Astrocyte (in vitro differentiated cells and primary cell): ENCODE results near the gene TMEM178B. TPM values are rescaled to one million over a fixed set of nuclear protein-coding genes. Genes with fewer than 3 reads are reported as not detected.

ENCODE experiments used
- DNase-seq: peaks from one replicate; pipeline ENCODE4 v3.0.0-alpha.2; 2010; ENCODE audit warnings: low read depth
- FAIRE-seq: peaks from 2 replicates; lab custom pipeline; 2011; peaks lifted over from hg19 to GRCh38; lab: Jason Lieb, UNC
- H2AFZ ChIP-seq: 2 replicates; pipeline ENCODE4 v1.6.0; 2012; ENCODE audit warnings: low read depth, low read length, inconsistent platforms
- H3K27ac ChIP-seq: 2 replicates; pipeline ENCODE4 v1.5.1; 2011; ENCODE audit warnings: low read depth, low read length, inconsistent platforms
- H3K27me3 ChIP-seq: 2 replicates; pipeline ENCODE4 v1.6.0; 2011; ENCODE audit warnings: low read length, inconsistent platforms; ENCODE audit not compliant: insufficient read depth
- H3K36me3 ChIP-seq: 2 replicates; pipeline ENCODE4 v1.5.1; 2011; ENCODE audit warnings: low read length, inconsistent platforms; ENCODE audit not compliant: insufficient read depth
- H3K4me1 ChIP-seq: 2 replicates; pipeline ENCODE4 v1.5.1; 2011; ENCODE audit warnings: low read length, inconsistent platforms; ENCODE audit not compliant: insufficient read depth
- H3K4me2 ChIP-seq: 2 replicates; pipeline ENCODE4 v1.6.0; 2012; ENCODE audit warnings: low read length, inconsistent platforms
- H3K4me3 ChIP-seq: 2 replicates; pipeline ENCODE4 v1.5.1; 2011; ENCODE audit warnings: low read depth, mild to moderate bottlenecking, low read length, inconsistent platforms; ENCODE audit not compliant: insufficient read depth
- H3K79me2 ChIP-seq: 2 replicates; pipeline ENCODE4 v1.6.0; 2012; ENCODE audit warnings: mild to moderate bottlenecking, low read length, inconsistent platforms; ENCODE audit not compliant: insufficient read depth
- H3K9ac ChIP-seq: 2 replicates; pipeline ENCODE4 v1.6.0; 2012; ENCODE audit warnings: mild to moderate bottlenecking, low read length, inconsistent platforms
- H3K9me3 ChIP-seq: 2 replicates; pipeline ENCODE4 v1.5.1; 2012; ENCODE audit warnings: low read depth, mild to moderate bottlenecking, low read length, inconsistent platforms; ENCODE audit not compliant: insufficient read depth
- H4K20me1 ChIP-seq: 2 replicates; pipeline ENCODE4 v1.6.0; 2012; ENCODE audit warnings: low read length, inconsistent platforms; ENCODE audit not compliant: insufficient read depth
- H3K27ac Mint-ChIP-seq: one replicate; pipeline ENCODE4 v1.8.0; 2021; ENCODE audit warnings: mild to moderate bottlenecking, mixed read lengths; ENCODE audit not compliant: unreplicated experiment
- H3K27me3 Mint-ChIP-seq: one replicate; pipeline ENCODE4 v1.8.0; 2021; ENCODE audit warnings: low read depth, mixed read lengths; ENCODE audit not compliant: unreplicated experiment
- H3K36me3 Mint-ChIP-seq: one replicate; pipeline ENCODE4 v1.8.0; 2021; ENCODE audit warnings: low read depth, mixed read lengths; ENCODE audit not compliant: unreplicated experiment
- H3K4me1 Mint-ChIP-seq: one replicate; pipeline ENCODE4 v1.8.0; 2021; ENCODE audit warnings: low read depth, mixed read lengths; ENCODE audit not compliant: unreplicated experiment
- H3K4me3 Mint-ChIP-seq: one replicate; pipeline ENCODE4 v1.8.0; 2021; ENCODE audit warnings: mild to moderate bottlenecking, moderate library complexity, mixed read lengths; ENCODE audit not compliant: unreplicated experiment
- H3K9me3 Mint-ChIP-seq: one replicate; pipeline ENCODE4 v1.8.0; 2021; ENCODE audit warnings: mild to moderate bottlenecking, mixed read lengths; ENCODE audit not compliant: unreplicated experiment
- CTCF ChIP-seq: IDR thresholded peaks from 2 replicates; pipeline ENCODE4 v1.5.1; 2011; ENCODE audit warnings: low read depth, mild to moderate bottlenecking, inconsistent platforms, low read length, moderate library complexity; ENCODE audit not compliant: insufficient read depth
- EZH2 ChIP-seq: IDR thresholded peaks from 2 replicates; pipeline ENCODE4 v1.6.1; 2012; ENCODE audit warnings: mild to moderate bottlenecking, low read length, inconsistent platforms; ENCODE audit not compliant: insufficient read depth
- total RNA-seq: library from RNA; stranded (reverse); gene quantifications from 2 replicates; pipeline ENCODE4 v1.2.1, GENCODE V29; 2021

The TMEM178B gene
- total RNA-seq, 1 donor from 2014 or later = 3.9 TPM

- Mint-ChIP-seq H3K27ac (no peak overlapping the region), H3K27me3 (peaks cover 8% of the 10 kb centered on the region), H3K36me3 (no peaks in the 10 kb centered on the region), H3K9me3 (peaks cover 9% of the 10 kb centered on the region), H3K4me3 (no peak overlapping the region), H3K4me1 (no peaks in the 10 kb centered on the region)
- Histone ChIP-seq H2AFZ (no peak overlapping the region), H3K4me2 (no peak overlapping the region), H3K9ac (no peak overlapping the region), H3K4me3 (no peak overlapping the region), H3K36me3 (no peaks in the 10 kb centered on the region), H4K20me1 (no peaks in the 10 kb centered on the region), H3K9me3 (no peaks in the 10 kb centered on the region), H3K27ac (no peak overlapping the region), H3K79me2 (no peaks in the 10 kb centered on the region), H3K4me1 (no peaks in the 10 kb centered on the region), H3K27me3 (no peaks in the 10 kb centered on the region)
- FAIRE-seq = no peak
- TF ChIP-seq CTCF = no peak
- TF ChIP-seq EZH2 = no peak
- no peak for DNase-seq
These were observed 353.3 kb downstream of the TMEM178B start for GRCh38 chr7:141427134-141427533.

GRCh38 chr7:141430455-141431139, 356.7 kb downstream of the TMEM178B start:
- Histone ChIP-seq H2AFZ (no peak overlapping the region), H3K27me3 (no peaks in the 10 kb centered on the region), H3K4me3 (no peak overlapping the region), H3K79me2 (no peaks in the 10 kb centered on the region), H3K9ac (no peak overlapping the region), H3K4me1 (no peaks in the 10 kb centered on the region), H4K20me1 (no peaks in the 10 kb centered on the region), H3K4me2 (no peak overlapping the region), H3K36me3 (no peaks in the 10 kb centered on the region), H3K9me3 (no peaks in the 10 kb centered on the region), H3K27ac (no peak overlapping the region)
- Mint-ChIP-seq H3K27me3 (peaks cover 10% of the 10 kb centered on the region), H3K9me3 (peaks cover 9% of the 10 kb centered on the region), H3K36me3 (no peaks in the 10 kb centered on the region), H3K4me3 (no peak overlapping the region), H3K4me1 (no peaks in the 10 kb centered on the region), H3K27ac (no peak overlapping the region)
- FAIRE-seq (no peak), DNase-seq (no peak)
- TF ChIP-seq CTCF (no peak), EZH2 (no peak)

GRCh38 chr7:141431140-141431479, 357.2 kb downstream of the TMEM178B start:
- H3K4me1 Mint-ChIP-seq = no peaks in the 10 kb centered on the region
- H3K79me2 ChIP-seq = no peaks in the 10 kb centered on the region

More at GRCh38 chr7:141431140-141431479, 357.2 kb downstream of the TMEM178B start:
- no peaks in the 10 kb centered on the region for H3K4me1 ChIP-seq
- no peaks in the 10 kb centered on the region for H3K9me3 ChIP-seq
- H3K4me3 Mint-ChIP-seq = no peak overlapping the region
- no peak overlapping the region for H2AFZ ChIP-seq
- H3K36me3 Mint-ChIP-seq = no peaks in the 10 kb centered on the region
- no peaks in the 10 kb centered on the region for H3K36me3 ChIP-seq
- no peak overlapping the region for H3K4me2 ChIP-seq
- no peak overlapping the region for H3K9ac ChIP-seq
- H3K27me3 ChIP-seq = no peaks in the 10 kb centered on the region
- TF ChIP-seq EZH2 (no peak), CTCF (no peak)
- H4K20me1 ChIP-seq = no peaks in the 10 kb centered on the region
- H3K27me3 Mint-ChIP-seq = peaks cover 10% of the 10 kb centered on the region
- DNase-seq (no peak), FAIRE-seq (no peak)
- H3K27ac ChIP-seq = no peak overlapping the region
- H3K9me3 Mint-ChIP-seq = peaks cover 9% of the 10 kb centered on the region
- H3K27ac Mint-ChIP-seq = no peak overlapping the region
- no peak overlapping the region for H3K4me3 ChIP-seq
